Ishikawa (cell line): ENCODE data around the gene CADM1.

Experiments used
- CEBPB ChIP-seq: IDR thresholded peaks from 2 replicates; pipeline ENCODE4 v1.6.1; 2012
- CREB1 ChIP-seq: IDR thresholded peaks from 2 replicates; pipeline ENCODE4 v1.6.1; 2012; ENCODE audit warnings: low read depth
- EGR1 ChIP-seq: IDR thresholded peaks from 2 replicates; pipeline ENCODE4 v1.6.1; 2012
- EP300 ChIP-seq: IDR thresholded peaks from 2 replicates; pipeline ENCODE4 v1.6.1; 2012; ENCODE audit warnings: borderline replicate concordance
- FOXM1 ChIP-seq: IDR thresholded peaks from 2 replicates; pipeline ENCODE4 v1.6.1; 2012; ENCODE audit warnings: low read depth, borderline replicate concordance
- NFIC ChIP-seq: IDR thresholded peaks from 2 replicates; pipeline ENCODE4 v1.6.1; 2012
- RAD21 ChIP-seq: IDR thresholded peaks from 2 replicates; pipeline ENCODE4 v1.6.1; 2012; ENCODE audit warnings: low read depth
- TAF1 ChIP-seq: IDR thresholded peaks from 2 replicates; pipeline ENCODE4 v1.6.1; 2012; ENCODE audit warnings: low read depth, mild to moderate bottlenecking
- TCF12 ChIP-seq: IDR thresholded peaks from 2 replicates; pipeline ENCODE4 v1.6.1; 2012; ENCODE audit warnings: low read depth
- TEAD4 ChIP-seq: IDR thresholded peaks from 2 replicates; pipeline ENCODE4 v1.6.1; 2012
- YY1 ChIP-seq: IDR thresholded peaks from 2 replicates; pipeline ENCODE4 v1.6.1; 2012; ENCODE audit warnings: low read depth
- ZBTB7A ChIP-seq: IDR thresholded peaks from 2 replicates; pipeline ENCODE4 v1.6.1; 2012; ENCODE audit warnings: low read depth
- TF ChIP-seq, protein P1 (sequence below): IDR thresholded peaks from 2 replicates; pipeline ENCODE4 v1.6.1; 2012
- TF ChIP-seq, protein P2 (sequence below): IDR thresholded peaks from 2 replicates; pipeline ENCODE4 v1.6.1; 2012; ENCODE audit warnings: low read depth, mild to moderate bottlenecking
- TF ChIP-seq, protein P3 (sequence below): IDR thresholded peaks from 2 replicates; pipeline ENCODE4 v1.6.1; 2012

CADM1 gene

DNA sequence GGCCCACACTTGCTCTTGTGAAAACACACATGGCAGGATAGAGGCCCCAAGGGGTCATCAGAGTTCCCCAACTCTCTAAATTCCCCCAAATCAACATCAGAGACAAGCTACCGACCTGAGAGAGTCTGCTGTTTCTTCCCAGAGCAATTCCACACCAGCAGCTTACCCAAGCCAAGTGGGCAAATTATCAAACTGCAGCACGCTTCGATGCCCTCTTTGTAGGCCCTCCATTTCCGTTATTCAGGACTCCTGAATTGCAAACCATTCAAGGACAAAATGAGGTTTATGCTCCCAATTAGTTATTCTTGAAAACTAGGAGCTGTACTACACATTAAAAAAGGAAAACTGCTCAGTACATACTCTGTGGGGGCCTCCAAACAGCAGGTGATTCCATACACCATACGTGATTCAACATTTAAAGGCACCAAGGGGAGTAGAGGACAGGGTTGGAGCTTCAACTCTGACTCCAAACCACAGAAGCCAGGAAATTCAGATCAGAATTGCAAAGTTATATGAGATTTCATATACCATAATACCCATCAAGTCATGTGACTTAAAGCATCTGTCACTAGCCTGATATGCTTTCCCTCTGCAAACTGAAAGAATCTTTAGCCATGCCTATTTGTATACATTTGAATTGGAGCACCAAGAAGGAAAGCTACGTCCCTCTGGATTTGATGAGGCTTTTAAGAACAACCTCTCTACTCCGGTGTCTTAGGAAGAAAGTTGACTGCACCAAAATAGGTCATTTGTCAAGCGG is 234.8 kb downstream of the CADM1 start:
- TF ChIP-seq TCF12, result no peak
- TF ChIP-seq RAD21, result no peak
- TF ChIP-seq, protein P1, sequence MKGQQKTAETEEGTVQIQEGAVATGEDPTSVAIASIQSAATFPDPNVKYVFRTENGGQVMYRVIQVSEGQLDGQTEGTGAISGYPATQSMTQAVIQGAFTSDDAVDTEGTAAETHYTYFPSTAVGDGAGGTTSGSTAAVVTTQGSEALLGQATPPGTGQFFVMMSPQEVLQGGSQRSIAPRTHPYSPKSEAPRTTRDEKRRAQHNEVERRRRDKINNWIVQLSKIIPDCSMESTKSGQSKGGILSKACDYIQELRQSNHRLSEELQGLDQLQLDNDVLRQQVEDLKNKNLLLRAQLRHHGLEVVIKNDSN, result no peak
- no peak for TF ChIP-seq NFIC
- no peak for TF ChIP-seq TEAD4
- no peak for TF ChIP-seq YY1
- no peak for TF ChIP-seq TAF1
- TF ChIP-seq FOXM1, result no peak
- TF ChIP-seq, protein P2, sequence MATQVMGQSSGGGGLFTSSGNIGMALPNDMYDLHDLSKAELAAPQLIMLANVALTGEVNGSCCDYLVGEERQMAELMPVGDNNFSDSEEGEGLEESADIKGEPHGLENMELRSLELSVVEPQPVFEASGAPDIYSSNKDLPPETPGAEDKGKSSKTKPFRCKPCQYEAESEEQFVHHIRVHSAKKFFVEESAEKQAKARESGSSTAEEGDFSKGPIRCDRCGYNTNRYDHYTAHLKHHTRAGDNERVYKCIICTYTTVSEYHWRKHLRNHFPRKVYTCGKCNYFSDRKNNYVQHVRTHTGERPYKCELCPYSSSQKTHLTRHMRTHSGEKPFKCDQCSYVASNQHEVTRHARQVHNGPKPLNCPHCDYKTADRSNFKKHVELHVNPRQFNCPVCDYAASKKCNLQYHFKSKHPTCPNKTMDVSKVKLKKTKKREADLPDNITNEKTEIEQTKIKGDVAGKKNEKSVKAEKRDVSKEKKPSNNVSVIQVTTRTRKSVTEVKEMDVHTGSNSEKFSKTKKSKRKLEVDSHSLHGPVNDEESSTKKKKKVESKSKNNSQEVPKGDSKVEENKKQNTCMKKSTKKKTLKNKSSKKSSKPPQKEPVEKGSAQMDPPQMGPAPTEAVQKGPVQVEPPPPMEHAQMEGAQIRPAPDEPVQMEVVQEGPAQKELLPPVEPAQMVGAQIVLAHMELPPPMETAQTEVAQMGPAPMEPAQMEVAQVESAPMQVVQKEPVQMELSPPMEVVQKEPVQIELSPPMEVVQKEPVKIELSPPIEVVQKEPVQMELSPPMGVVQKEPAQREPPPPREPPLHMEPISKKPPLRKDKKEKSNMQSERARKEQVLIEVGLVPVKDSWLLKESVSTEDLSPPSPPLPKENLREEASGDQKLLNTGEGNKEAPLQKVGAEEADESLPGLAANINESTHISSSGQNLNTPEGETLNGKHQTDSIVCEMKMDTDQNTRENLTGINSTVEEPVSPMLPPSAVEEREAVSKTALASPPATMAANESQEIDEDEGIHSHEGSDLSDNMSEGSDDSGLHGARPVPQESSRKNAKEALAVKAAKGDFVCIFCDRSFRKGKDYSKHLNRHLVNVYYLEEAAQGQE, result no peak
- no peak for TF ChIP-seq EGR1
- no peak for TF ChIP-seq ZBTB7A
- no peak for TF ChIP-seq CREB1
- TF ChIP-seq, protein P3, sequence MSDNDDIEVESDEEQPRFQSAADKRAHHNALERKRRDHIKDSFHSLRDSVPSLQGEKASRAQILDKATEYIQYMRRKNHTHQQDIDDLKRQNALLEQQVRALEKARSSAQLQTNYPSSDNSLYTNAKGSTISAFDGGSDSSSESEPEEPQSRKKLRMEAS, result no peak
- no peak for TF ChIP-seq CEBPB
- TF ChIP-seq EP300, result no peak

DNA sequence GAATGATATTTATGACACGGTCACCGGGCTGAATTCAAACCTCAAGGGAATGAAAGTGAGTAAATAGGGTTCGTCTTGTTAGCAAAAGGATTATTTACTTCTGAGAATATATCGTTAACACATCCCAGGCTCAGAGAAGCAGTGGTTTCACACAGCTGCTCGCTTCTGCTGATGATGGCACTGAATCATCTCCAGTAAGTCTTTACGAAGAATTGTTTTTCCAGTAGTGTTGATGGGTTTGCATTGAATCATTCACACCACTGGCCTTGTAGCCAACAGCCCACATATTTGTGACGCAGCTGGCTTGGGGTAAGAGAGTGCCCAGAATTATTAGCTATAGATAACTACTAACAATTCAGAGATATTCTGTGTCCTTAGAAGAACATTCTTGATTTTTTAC is 236.3 kb downstream of the CADM1 start:
- no peak for TF ChIP-seq CREB1
- no peak for TF ChIP-seq YY1
- TF ChIP-seq RAD21, result no peak
- TF ChIP-seq, protein P3, result no peak
- no peak for TF ChIP-seq TAF1
- no peak for TF ChIP-seq EP300
- TF ChIP-seq TEAD4, result no peak
- no peak for TF ChIP-seq CEBPB
- no peak for TF ChIP-seq TCF12
- no peak for TF ChIP-seq NFIC
- TF ChIP-seq, protein P1, result no peak
- no peak for TF ChIP-seq EGR1
- TF ChIP-seq ZBTB7A, result no peak
- no peak for TF ChIP-seq FOXM1
- TF ChIP-seq, protein P2, result no peak

DNA sequence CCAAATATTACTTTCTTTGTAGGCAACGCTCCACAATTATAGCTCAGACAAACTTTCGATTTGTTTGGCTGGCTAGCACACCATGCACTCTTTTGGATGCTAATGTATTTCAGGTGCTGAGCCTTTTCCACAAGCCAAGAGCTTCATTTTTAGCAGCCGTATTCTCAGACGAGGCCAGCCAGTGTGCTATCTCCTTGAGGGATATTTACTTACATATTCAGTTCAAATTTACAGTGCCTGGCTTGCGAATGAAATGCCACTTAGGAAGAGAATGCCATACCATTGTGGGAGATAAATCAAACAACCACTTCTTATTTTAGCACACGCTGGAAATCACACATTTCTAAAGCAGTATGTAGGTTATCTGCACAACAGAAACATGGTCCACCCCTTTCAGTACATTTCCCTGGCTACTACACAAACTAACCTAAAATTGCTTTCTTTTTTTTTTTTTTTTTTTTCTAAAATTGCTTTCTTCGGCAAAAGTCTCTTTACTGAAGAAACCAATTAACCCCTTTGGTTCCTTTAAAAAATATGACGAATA is 236.9 kb downstream of the CADM1 start:
- TF ChIP-seq EGR1, result no peak
- TF ChIP-seq YY1, result no peak
- TF ChIP-seq ZBTB7A, result no peak
- no peak for TF ChIP-seq FOXM1
- TF ChIP-seq EP300, result no peak
- TF ChIP-seq CEBPB, result no peak
- no peak for TF ChIP-seq CREB1
- TF ChIP-seq TCF12, result no peak

DNA sequence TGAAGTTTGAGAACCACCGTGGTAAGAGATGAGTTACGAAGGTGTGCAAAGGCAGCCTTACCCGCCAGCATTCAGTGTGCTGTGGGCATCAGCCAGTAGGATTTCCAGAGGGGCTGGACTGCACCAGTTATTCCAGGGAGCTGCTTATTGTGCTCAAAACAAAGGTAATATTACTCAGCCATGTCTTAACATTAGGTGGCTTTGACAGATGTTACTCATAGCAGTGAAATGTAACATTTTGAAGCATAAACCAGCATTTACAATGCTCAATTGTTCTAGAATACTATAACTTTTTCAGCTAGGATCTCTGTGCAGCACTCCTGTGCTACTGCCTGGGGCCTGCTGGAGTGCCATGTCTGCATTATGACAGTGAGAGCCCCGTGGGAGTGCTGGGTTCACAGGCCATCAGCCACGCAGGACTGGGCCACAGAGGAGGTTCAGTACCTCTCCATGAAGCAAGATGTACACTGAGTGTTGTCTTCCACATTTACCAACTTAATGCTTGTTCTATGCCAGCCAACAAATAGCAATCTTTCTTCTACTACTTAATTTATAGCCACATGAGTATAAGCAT is 238.1 kb downstream of the CADM1 start:
- TF ChIP-seq, protein P1, result no peak
- TF ChIP-seq NFIC (no peak), EGR1 (no peak), TAF1 (no peak), TEAD4 (no peak)

DNA sequence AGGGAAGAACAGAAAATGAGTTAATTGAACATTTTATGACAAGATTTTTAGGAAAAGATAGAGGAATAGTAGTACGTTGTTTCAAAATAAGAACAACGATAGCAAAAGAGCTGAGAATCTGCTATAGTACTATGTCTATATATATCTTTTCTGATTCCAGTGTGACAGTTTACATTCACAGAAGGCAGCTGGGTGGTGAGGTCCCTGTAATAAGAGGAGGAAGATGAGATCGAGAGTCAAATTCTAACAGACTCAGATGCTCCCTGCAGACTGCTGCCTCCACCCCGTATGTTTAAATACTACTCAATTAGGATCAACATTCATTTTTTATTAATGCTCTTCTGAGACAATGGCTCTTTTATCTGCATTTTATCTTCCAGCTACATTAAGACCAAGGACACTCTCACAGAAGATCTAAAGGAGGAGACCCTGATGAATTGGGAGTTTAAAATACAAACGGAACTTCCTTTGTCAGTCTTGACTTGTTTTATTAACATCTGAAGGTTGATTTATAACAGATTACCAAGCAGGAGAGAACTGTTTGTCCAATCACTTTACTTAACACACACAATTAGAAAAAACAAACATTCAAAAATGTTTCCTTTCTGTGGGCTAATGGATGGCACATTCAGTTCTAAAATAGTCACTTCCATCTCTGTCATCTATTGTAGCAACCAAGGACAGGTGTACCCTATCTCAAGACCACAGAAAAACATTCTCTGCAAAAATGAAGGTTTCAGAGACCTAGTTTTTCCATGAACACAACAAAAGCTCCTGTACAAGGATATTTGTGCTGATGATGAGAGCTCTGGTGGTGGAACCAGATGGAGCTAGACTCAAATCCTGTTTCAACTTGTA is 240.2 kb downstream of the CADM1 start:
- TF ChIP-seq CREB1 (no peak), FOXM1 (no peak), TCF12 (no peak), EGR1 (no peak), CEBPB (no peak), TEAD4 (no peak), YY1 (no peak), ZBTB7A (no peak), RAD21 (no peak), NFIC (no peak)
- TF ChIP-seq, protein P2, result no peak
- TF ChIP-seq, protein P1, result no peak
- TF ChIP-seq, protein P3, result no peak
